NCI-H2196 treated with DMSO at 0.1 percent for 48 hours (cell line): Measurements from ENCODE around the gene FRMD4B.
"Not testable (repeated sequence)": the region's sequence is repeated elsewhere in the genome, so short reads cannot be mapped to it uniquely, and the experiment has no call there.

Experiments
- DNase-seq: peaks from one replicate; lab custom pipeline; 2025; ENCODE audit not compliant: unreplicated experiment; lab: John Stamatoyannopoulos, UW

Gene FRMD4B

GRCh38 chr3:69290006-69290405, 95.9 kb downstream of the FRMD4B start:
- no peak for DNase-seq

- no peak for DNase-seq
Observed at GRCh38 chr3:69288161-69288895, 97.6 kb downstream of the FRMD4B start.

GRCh38 chr3:69283913-69284611, 101.8 kb downstream of the FRMD4B start:
- no peak for DNase-seq

GRCh38 chr3:69283496-69283895, 102.4 kb downstream of the FRMD4B start:
- no peak for DNase-seq

- no peak for DNase-seq
Observed at GRCh38 chr3:69282181-69282580, 103.7 kb downstream of the FRMD4B start.

- not testable (repeated sequence) for DNase-seq
Observed at GRCh38 chr3:69277403-69277802, 108.5 kb downstream of the FRMD4B start.

- no peak for DNase-seq
Observed at GRCh38 chr3:69276884-69277283, 109.0 kb downstream of the FRMD4B start.

GRCh38 chr3:69276191-69276590, 109.7 kb downstream of the FRMD4B start:
- DNase-seq, result not testable (repeated sequence)

- DNase-seq, result no peak
Observed at GRCh38 chr3:69273896-69274295, 112.0 kb downstream of the FRMD4B start.

- no peak for DNase-seq
Observed at GRCh38 chr3:69272556-69272955, 113.3 kb downstream of the FRMD4B start.

- DNase-seq, result no peak
Observed at GRCh38 chr3:69271098-69271497, 114.8 kb downstream of the FRMD4B start.

- no peak for DNase-seq
Observed at GRCh38 chr3:69266585-69266984, 119.3 kb downstream of the FRMD4B start.

- DNase-seq, result not testable (repeated sequence)
Observed at GRCh38 chr3:69266071-69266470, 119.8 kb downstream of the FRMD4B start.

- DNase-seq, result not testable (repeated sequence)
Observed at GRCh38 chr3:69260843-69261405, 125.0 kb downstream of the FRMD4B start.

- no peak for DNase-seq
Observed at GRCh38 chr3:69260216-69260787, 125.6 kb downstream of the FRMD4B start.

GRCh38 chr3:69259125-69259524, 126.8 kb downstream of the FRMD4B start:
- DNase-seq, result no peak

GRCh38 chr3:69255928-69256327, 130.0 kb downstream of the FRMD4B start:
- no peak for DNase-seq

- DNase-seq, result no peak
Observed at GRCh38 chr3:69254351-69254750, 131.5 kb downstream of the FRMD4B start.

- DNase-seq, result no peak
Observed at GRCh38 chr3:69252631-69253030, 133.3 kb downstream of the FRMD4B start.

GRCh38 chr3:69252141-69252540, 133.7 kb downstream of the FRMD4B start:
- DNase-seq, result no peak

GRCh38 chr3:69251078-69251805, 134.6 kb downstream of the FRMD4B start:
- no peak for DNase-seq
